PC-9 (cell line): ENCODE results near the gene RUNX2.

Experiments used
- EZH2 ChIP-seq: fragments of 200-600 bp; sonication (generic); IDR thresholded peaks from 2 replicates; pipeline ENCODE4 v1.8.0; 2017; ENCODE audit warnings: antibody characterized with exemption, low read depth
- TF ChIP-seq, protein P1 (sequence below): fragments of 200-600 bp; sonication (generic); conservative IDR thresholded peaks from 2 replicates; pipeline ENCODE4 v1.6.1; 2017; ENCODE audit warnings: mixed run types, antibody characterized with exemption, mild to moderate bottlenecking, moderate library complexity

DNA sequence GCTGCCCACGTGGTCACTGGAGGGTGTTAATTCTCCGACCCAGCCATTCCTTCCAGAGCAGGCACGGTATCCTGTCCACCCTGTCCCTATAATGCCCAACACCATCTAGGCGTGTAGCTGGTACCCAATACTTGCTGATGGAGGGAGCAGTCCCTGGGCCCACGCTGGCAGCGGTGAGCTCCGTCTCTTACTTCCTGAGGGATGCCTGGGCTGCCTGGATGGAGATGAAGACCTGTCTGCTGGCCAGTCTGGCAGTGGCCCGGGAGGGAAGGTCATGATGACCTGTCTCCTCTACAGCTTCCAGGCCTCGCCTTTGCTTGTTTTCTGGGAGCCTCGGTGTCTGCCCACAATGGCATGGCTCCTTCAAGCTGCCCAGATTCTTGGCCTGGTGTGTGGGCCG lies 347.5 kb downstream of the RUNX2 start:
- TF ChIP-seq, protein P1, sequence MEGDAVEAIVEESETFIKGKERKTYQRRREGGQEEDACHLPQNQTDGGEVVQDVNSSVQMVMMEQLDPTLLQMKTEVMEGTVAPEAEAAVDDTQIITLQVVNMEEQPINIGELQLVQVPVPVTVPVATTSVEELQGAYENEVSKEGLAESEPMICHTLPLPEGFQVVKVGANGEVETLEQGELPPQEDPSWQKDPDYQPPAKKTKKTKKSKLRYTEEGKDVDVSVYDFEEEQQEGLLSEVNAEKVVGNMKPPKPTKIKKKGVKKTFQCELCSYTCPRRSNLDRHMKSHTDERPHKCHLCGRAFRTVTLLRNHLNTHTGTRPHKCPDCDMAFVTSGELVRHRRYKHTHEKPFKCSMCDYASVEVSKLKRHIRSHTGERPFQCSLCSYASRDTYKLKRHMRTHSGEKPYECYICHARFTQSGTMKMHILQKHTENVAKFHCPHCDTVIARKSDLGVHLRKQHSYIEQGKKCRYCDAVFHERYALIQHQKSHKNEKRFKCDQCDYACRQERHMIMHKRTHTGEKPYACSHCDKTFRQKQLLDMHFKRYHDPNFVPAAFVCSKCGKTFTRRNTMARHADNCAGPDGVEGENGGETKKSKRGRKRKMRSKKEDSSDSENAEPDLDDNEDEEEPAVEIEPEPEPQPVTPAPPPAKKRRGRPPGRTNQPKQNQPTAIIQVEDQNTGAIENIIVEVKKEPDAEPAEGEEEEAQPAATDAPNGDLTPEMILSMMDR: no peak
- TF ChIP-seq EZH2: no peak
